ENCODE measurements around the gene SERPINE1. TPM values are rescaled to one million over a fixed set of nuclear protein-coding genes. Genes with fewer than 3 reads are reported as not detected.
A peak's percentile ranks its signal among the peaks of the same experiment; 100 is the strongest.

SERPINE1 gene
- total and polyA plus RNA-seq, 2 of the 8 experiments (the other 6 are each of a cell fraction or from before 2014, with no cell fraction given): 3.7 to 5.6 TPM

GRCh38 chr7:101180130-101180755 is 53.3 kb downstream of the SERPINE1 start, which contains the start of gene NAT16:
Gene NAT16 (minus strand): TSS chr7:101180293. CDS start chr7:101174807, 5,486 bp downstream.
- no peaks in the 10 kb centered on the region for H3K9me3 ChIP-seq (ENCODE audit: insufficient read depth in 2 of 2, low read depth in 1 of 2, low read length in 1 of 2)
- H3K23ac ChIP-seq (ENCODE audit: insufficient read length): no peak within 1 kb of the TSS
- H2BK5ac ChIP-seq (ENCODE audit: low read depth, low read length): peak within 1 kb of the TSS; percentile 39; the same call in 1 of the 2 replicates
- peak in 1 of 2 experiments; percentile 76 for DNase-seq (ENCODE audit: low read depth in 1 of 2, low spot score in 2 of 2)
- H3K27me3 ChIP-seq (replicated peaks in 1 of 4; ENCODE audit: control insufficient read depth in 3 of 4, extremely low read depth in 1 of 4, insufficient read depth in 3 of 4, low read length in 3 of 4): peaks cover 24 to 58% (median 50%) of the 10 kb centered on the region in 4 experiments
- peak within 1 kb of the TSS; percentile 48 for H3K18ac ChIP-seq (ENCODE audit: extremely low read depth, low read length)
- peaks cover 17% of the 10 kb centered on the region; the same call in 1 of the 2 replicates for H3K23me2 ChIP-seq (ENCODE audit: low read depth, low read length)
- peak within 1 kb of the TSS; percentile 10; the same call in 1 of the 2 replicates for H4K8ac ChIP-seq (ENCODE audit: extremely low read depth, insufficient read depth, low read length)
- H3K36me3 ChIP-seq (ENCODE audit: control insufficient read depth in 2 of 4, insufficient read depth in 4 of 4, low read length in 3 of 4): no peaks in the 10 kb centered on the region
- peak within 1 kb of the TSS; percentile 19 for H3K56ac ChIP-seq (replicated peaks; ENCODE audit: insufficient read length, low read depth, low read length)
- H3K9ac ChIP-seq (replicated peaks in 1 of 4; ENCODE audit: extremely low read depth in 1 of 4, low read depth in 3 of 4, low read length in 3 of 4): no peak within 1 kb of the TSS
- peak within 1 kb of the TSS; percentile 90 for H3K4me2 ChIP-seq (ENCODE audit: insufficient read depth in 1 of 2, low read depth in 2 of 2, low read length in 2 of 2)
- no peak within 1 kb of the TSS for H2BK120ac ChIP-seq (replicated peaks; ENCODE audit: low read depth, low read length)
- no peak within 1 kb of the TSS for H3K27ac ChIP-seq (ENCODE audit: low read depth, low read length)
- no peak within 1 kb of the TSS for H2AK5ac ChIP-seq (ENCODE audit: low read depth, low read length)
- peaks cover 0 to 7% (median 3%) of the 10 kb centered on the region in 4 experiments; a peak in 6 of 7 replicates for H3K4me1 ChIP-seq (replicated peaks in 1 of 4; ENCODE audit: control insufficient read depth in 3 of 4, insufficient read depth in 4 of 4, low read length in 3 of 4)
- FAIRE-seq: no peak
- no peak within 1 kb of the TSS for H4K5ac ChIP-seq (ENCODE audit: insufficient read length, low read depth, low read length)
- H3K4me3 ChIP-seq (ENCODE audit: extremely low read depth in 1 of 4, insufficient read depth in 2 of 4, low read depth in 3 of 4, low read length in 4 of 4): peak within 1 kb of the TSS; percentile 63 to 77 (median 68)
- no peak within 1 kb of the TSS for H3K4ac ChIP-seq (replicated peaks; ENCODE audit: insufficient read length, low read depth, low read length)
- peak within 1 kb of the TSS; percentile 98; the same call in 1 of the 2 replicates for H2BK20ac ChIP-seq (ENCODE audit: low read length)
- H3K79me1 ChIP-seq (ENCODE audit: low read depth, low read length): no peaks in the 10 kb centered on the region
- peak within 1 kb of the TSS; percentile 18; the same call in 1 of the 2 replicates for H2BK15ac ChIP-seq (ENCODE audit: low read length)
- CTCF ChIA-PET (ENCODE audit: partially characterized antibody): interaction anchor here (0.7 to 1.2 kb wide), 4 partner anchors 9 to 36 kb away, joined by 3 to 8 read pairs (median 6); no protein-coding TSS in a partner anchor
- H4K20me1 ChIP-seq (replicated peaks in 1 of 2; ENCODE audit: control insufficient read depth in 1 of 2, insufficient read depth in 2 of 2, low read length in 2 of 2): no peaks in the 10 kb centered on the region
- H4K91ac ChIP-seq (replicated peaks; ENCODE audit: insufficient read length, low read length): peak within 1 kb of the TSS; percentile 44
- WGBS, 2 experiments (ENCODE audit: extremely low coverage in 1 of 2, insufficient coverage in 1 of 2, insufficient read length in 1 of 2, insufficient replicate concordance in 2 of 2, low coverage in 1 of 2, low lambda C conversion rate in 2 of 2, missing lambda C conversion rate in 1 of 2): 15% methylated on average over 25 of the region's 56 CpGs; no CpG with 5 or more reads in 1 of the 2 experiments
- H3K79me2 ChIP-seq (ENCODE audit: control insufficient read depth in 1 of 2, insufficient read depth in 2 of 2, low read length in 2 of 2): no peaks in the 10 kb centered on the region
- POLR2A ChIA-PET (ENCODE audit: partially characterized antibody): interaction anchor here (1.0 to 1.3 kb wide), 2 partner anchors 19 to 20 kb away, joined by 3 to 4 read pairs; no protein-coding TSS in a partner anchor
- peak within 1 kb of the TSS; percentile 40 for H2AFZ ChIP-seq (ENCODE audit: low read length)
- no peak within 1 kb of the TSS for H3K14ac ChIP-seq (ENCODE audit: insufficient read length)
- H2BK12ac ChIP-seq (ENCODE audit: low read depth, low read length): peak within 1 kb of the TSS; percentile 55; the same call in 1 of the 2 replicates
- TF ChIP-seq EZH2 (IDR thresholded peaks at IDR 0.05; ENCODE audit: low read depth, low read length, severe bottlenecking) (peak; percentile 77), E2F6 (IDR thresholded peaks at IDR 0.05) (peak; percentile 89), KDM4A (IDR thresholded peaks at IDR 0.05; ENCODE audit: low read depth, low read length, severe bottlenecking) (peak; percentile 70), RNF2 (IDR thresholded peaks at IDR 0.05; ENCODE audit: borderline replicate concordance, low read depth, low read length, missing control alignments, poor library complexity, severe bottlenecking) (peak; percentile 40), CEBPB (IDR thresholded peaks at IDR 0.05; ENCODE audit: low read depth, low read length) (no peak), MAX (IDR thresholded peaks at IDR 0.05) (peak; percentile 87), SUZ12 (IDR thresholded peaks at IDR 0.05; ENCODE audit: low read length) (peak; percentile 62; the same call in 1 of the 2 replicates), SP1 (IDR thresholded peaks at IDR 0.05; ENCODE audit: low read depth, low read length) (peak; percentile 67; the same call in 1 of the 2 replicates), CREB1 (IDR thresholded peaks at IDR 0.05) (peak; percentile 56), SIN3A (conservative IDR thresholded peaks at IDR 0.05 in 1 of 2, IDR thresholded peaks at IDR 0.05 in 1 of 2; ENCODE audit: low read depth in 1 of 2, low read length in 2 of 2) (no peak)

All from H1 (cell line).